ENCODE data around the gene ARID5A. TPM values are rescaled to one million over a fixed set of nuclear protein-coding genes. Genes with fewer than 3 reads are reported as not detected.
A peak's percentile ranks its signal among the peaks of the same experiment; 100 is the strongest.
"Not testable (repeated sequence)": the region's sequence is repeated elsewhere in the genome, so short reads cannot be mapped to it uniquely, and the experiment has no call there.

ARID5A gene
- total RNA-seq, 2 donors from 2014 or later, result 10.5 to 24.1 TPM

DNA sequence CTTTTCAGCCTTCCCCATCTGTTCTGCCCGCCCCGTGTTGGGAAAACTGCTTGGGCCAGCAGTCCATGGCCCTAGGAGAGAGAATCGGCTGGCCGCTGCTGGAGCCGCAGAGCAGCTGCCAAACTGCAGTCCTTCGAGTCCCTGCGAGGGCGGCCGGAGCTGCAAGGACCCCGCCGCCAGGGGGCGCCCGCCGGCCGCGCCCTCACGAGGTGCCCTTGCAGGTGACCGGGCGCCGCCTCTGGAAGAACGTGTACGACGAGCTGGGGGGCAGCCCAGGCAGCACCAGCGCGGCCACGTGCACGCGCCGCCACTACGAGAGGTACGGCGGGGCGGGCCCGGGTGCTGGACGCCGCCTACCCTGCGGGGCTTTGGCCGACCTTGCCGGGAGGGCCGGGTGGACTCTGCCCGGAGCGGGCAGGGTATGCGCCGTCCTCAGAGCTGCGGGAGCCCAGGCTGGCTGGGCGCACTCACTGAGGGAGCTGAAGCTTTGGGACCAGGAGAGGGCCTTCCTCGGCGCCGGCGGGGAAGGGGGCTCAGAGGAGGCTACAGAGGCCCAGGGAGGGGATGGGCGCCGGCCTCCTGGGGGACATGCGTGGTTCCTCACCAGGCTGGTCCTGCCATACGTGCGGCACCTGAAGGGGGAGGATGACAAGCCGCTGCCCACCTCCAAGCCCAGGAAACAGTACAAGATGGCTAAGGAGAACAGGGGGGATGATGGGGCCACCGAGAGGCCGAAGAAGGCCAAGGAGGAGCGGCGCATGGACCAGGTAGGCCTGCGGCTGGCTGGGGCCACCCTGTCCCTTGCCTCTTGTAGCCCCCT is 13.6 kb downstream of the ARID5A start:
- ATAC-seq, result peak in 1 of 2 donors; percentile 38
- intact Hi-C loops (cut with DNase I), result no loop called here

GRCh38 chr2:96550787-96551604 is 14.4 kb downstream of the ARID5A start:
- intact Hi-C loops (cut with DNase I), result no loop called here
- ATAC-seq (no peak), DNase-seq (no peak)

More for the DNA sequence above, 13.6 kb downstream of the ARID5A start:
- DNase-seq, result no peak

DNA sequence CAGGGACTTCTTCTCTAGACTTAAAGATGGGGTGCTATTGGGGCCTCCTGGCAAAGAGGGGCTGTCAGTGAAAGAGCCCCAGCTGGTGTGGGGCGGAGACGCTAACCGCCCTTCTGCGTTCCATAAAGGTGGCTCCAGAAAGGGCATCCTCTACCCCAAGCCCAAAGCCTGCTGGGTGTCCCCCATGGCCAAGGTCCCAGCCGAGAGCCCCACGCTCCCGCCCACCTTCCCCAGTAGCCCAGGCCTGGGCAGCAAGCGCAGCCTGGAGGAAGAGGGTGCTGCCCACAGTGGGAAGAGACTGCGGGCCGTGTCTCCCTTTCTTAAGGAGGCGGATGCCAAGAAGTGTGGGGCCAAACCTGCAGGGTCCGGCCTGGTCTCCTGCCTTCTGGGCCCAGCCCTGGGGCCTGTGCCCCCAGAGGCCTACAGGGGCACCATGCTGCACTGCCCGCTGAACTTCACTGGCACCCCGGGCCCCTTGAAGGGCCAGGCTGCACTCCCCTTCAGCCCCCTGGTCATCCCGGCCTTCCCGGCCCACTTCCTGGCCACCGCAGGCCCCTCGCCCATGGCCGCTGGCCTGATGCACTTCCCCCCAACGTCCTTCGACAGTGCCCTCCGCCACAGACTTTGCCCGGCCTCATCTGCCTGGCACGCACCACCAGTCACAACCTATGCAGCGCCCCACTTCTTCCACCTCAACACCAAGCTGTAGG is 15.2 kb downstream of the ARID5A start:
- no peak for ATAC-seq
- DNase-seq, result no peak
- intact Hi-C loops (cut with DNase I), result no loop called here

GRCh38 chr2:96552315-96553175 is 16.0 kb downstream of the ARID5A start:
- DNase-seq (no peak), ATAC-seq (no peak)
- intact Hi-C loops (cut with DNase I), result no loop called here

DNA sequence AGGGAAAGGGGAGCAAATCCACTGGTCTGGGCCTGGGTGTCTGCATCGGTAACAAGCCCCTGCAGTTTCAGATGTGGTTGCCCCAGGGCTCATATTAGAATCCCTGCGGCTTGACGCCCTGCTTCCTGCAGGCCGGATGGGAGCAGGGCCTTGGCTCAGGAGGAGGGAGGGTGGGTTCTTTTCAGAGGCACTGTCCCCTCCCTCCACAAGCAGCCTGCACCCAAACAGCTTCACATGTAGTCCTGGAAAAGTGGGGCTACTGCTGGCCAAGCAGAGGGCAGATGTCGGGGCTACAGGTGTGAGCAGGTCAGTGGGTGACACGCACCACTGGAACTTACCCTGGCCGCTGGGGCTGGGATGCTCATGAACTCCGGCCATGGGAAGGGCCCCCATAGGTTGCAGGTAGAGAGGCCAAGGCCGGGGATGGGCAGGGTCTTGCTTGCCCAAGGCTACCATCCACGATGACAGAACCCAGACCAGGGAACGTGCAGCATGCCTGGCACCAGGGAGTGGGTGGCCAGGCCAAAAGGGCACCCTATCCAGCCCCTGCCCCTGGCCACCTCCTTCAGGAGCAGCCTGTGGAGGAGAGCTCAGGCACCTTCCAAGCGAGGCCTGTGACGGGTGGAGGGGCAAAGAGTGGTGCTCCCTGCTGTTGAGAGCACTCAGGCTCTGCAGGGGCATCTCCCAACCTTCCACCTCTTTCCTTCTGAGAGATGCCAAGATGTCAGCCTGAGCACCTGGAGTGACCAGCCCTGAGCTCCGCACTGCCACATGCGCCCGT is 16.8 kb downstream of the ARID5A start:
- intact Hi-C loops (cut with DNase I), result no loop called here
- DNase-seq, result no peak
- ATAC-seq, result peak in 1 of 2 donors; percentile 2

DNA sequence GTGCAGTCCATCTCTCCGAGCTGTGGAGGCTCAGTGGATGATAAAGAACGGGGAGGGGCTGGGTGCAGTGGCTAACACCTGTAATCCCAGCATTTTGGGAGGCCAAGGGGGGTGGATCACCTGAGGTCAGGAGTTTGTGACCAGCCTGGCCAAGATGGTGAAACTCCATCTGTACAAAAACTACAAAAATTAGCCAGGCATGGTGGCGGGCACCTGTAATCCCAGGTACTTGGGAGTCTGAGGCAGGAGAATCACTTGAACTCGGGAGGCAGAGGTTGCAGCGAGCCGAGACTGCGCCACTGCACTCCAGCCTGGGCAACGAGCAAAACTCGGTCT is 17.4 kb downstream of the ARID5A start:
- intact Hi-C loops (cut with DNase I); DNase-seq; ATAC-seq: not testable (repeated sequence)

DNA sequence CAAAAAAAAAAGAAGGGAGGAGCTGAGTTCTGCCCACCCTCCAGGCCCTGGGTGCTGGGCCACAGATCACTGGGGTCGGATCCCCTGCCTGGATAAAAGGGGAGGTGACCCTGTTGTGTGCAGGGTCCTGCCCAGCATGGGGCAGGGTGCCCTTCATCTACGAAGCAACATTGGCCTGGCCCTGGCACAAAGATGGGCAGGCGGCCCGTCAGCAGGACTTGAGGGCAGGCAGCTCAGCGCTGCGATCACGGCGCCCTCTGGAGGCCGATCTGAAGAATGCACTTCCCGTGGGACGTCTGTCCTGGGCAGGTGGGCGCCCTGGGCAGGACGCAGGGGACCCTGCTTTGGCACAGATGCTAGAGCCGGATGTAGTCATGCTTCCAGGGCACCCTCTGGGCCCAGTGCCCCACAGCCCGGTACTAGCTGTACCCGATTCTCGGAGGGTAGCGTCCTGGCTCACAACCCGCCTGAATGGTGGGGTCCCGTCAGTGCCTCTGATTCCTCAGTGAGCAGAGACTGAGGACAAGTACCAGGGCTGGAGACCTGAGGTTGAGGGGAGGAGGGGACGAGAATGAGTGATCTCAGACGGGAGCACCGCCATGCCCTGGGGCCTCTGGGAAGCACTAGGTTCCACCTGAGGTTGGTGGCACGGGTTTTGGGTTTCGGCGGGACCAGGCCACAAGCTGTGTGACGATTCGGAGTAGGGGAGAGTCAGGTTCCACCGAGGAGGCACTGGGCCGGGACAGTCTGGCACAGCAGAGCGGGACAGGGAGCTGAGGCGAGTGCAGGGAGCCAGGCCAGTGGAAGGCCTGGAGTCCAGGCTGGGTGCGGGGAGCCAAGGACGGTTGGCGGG is 18.0 kb downstream of the ARID5A start:
- ATAC-seq, result peak; percentile 59 to 79
- peak; percentile 74 for DNase-seq
- intact Hi-C loops (cut with DNase I), result no loop called here

GRCh38 chr2:96555146-96555610 is 18.6 kb downstream of the ARID5A start:
- intact Hi-C loops (cut with DNase I), result no loop called here
- DNase-seq (no peak), ATAC-seq (no peak)

GRCh38 chr2:96556441-96557330 is 20.1 kb downstream of the ARID5A start:
- no peak for ATAC-seq
- DNase-seq, result no peak
- intact Hi-C loops (cut with DNase I), result no loop called here

GRCh38 chr2:96557421-96557820 is 20.9 kb downstream of the ARID5A start:
- ATAC-seq; DNase-seq; intact Hi-C loops (cut with DNase I): not testable (repeated sequence)

GRCh38 chr2:96558061-96558460 is 21.5 kb downstream of the ARID5A start:
- ATAC-seq (no peak), DNase-seq (no peak)
- intact Hi-C loops (cut with DNase I), result no loop called here

- ATAC-seq (no peak), DNase-seq (no peak)
- intact Hi-C loops (cut with DNase I), result no loop called here
Observed at GRCh38 chr2:96558485-96558884, 21.9 kb downstream of the ARID5A start.

GRCh38 chr2:96564026-96564425 is 27.5 kb downstream of the ARID5A start:
- no peak for ATAC-seq
- DNase-seq, result no peak
- intact Hi-C loops (cut with DNase I), result no loop called here

DNA sequence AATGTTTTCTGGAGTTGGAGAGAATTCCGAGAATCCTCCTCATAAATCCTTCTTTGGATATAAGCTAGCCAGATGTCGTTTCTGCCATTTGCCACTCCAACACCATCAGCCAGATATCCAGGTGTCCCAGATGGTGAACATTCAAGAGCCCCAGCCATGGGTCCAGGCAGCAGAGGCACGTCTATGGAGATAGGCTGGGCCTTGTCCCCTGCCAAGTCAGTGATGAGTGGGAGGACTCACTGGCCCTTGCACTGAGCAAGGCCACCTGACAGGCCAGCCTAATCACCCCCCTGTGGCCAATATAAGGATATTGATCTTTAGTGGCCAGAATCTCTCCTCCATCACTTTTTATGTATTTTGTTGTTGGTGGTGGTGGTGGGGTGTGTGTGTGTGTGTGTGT is 28.0 kb downstream of the ARID5A start:
- intact Hi-C loops (cut with DNase I), result no loop called here
- DNase-seq (no peak), ATAC-seq (no peak)

DNA sequence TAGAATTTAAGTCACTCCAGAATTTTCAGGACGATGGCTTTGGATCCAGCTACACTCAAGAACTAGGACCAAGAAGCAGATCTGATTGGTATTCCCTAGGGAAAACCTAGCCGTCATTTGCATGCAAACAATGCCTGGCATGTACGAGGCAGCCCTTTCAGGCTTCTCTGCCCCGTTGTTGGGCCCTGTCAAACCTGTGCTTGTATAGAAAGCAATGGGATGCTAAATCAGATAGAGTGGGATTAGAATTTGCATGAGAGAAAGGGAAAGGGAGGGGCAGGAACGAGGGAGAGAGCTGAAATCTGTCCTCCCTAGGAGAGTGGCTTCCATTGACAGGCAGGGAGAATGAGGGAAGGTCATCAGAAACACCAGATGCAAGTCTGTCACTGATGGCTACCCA is 28.6 kb downstream of the ARID5A start:
- ATAC-seq (no peak), DNase-seq (no peak)
- intact Hi-C loops (cut with DNase I), result no loop called here

DNA sequence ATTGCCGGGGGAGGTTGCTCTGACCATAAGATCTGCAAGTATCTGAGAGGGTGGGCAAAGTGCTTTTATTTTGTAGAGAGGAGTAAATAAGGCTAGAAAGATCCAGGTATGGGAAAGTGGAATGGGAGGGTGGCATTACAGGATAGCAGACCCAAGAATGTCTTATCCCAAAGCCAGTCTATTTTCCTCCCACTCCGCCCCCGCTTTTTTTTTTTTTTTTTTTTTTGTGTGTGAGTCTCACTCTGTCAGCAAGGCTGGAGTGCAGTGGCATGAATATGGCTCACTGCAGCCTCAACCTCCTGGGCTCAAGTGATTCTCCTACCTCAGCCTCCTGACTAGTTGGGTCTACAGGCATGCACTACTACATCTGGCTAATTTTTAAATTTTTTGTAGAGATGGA is 31.5 kb downstream of the ARID5A start:
- no peak for ATAC-seq
- intact Hi-C loops (cut with DNase I), result no loop called here

More for the DNA sequence above, 31.5 kb downstream of the ARID5A start:
- no peak for DNase-seq

Measured in left cardiac atrium (tissue), 4 donors.